Inferior parietal cortex (tissue), 1 donor: ENCODE results near the gene MFNG.

Experiments used
- DNase-seq: peaks from one replicate; pipeline ENCODE4 v3.0.0-alpha.2; 2016; ENCODE audit errors: extremely low spot score

The MFNG gene

GRCh38 chr22:37425369-37425768 is 60.8 kb downstream of the MFNG start:
- DNase-seq: no peak

GRCh38 chr22:37423283-37423682 is 62.9 kb downstream of the MFNG start:
- DNase-seq: no peak

GRCh38 chr22:37421468-37421877 is 64.7 kb downstream of the MFNG start:
- no peak for DNase-seq

- no peak for DNase-seq
Measured at GRCh38 chr22:37420686-37421467, 65.3 kb downstream of the MFNG start.

GRCh38 chr22:37419969-37420685 is 66.1 kb downstream of the MFNG start:
- no peak for DNase-seq

- DNase-seq: no peak
Measured at GRCh38 chr22:37419370-37419968, 66.7 kb downstream of the MFNG start.
